ENCODE measurements around the gene UBE2N.

DNA sequence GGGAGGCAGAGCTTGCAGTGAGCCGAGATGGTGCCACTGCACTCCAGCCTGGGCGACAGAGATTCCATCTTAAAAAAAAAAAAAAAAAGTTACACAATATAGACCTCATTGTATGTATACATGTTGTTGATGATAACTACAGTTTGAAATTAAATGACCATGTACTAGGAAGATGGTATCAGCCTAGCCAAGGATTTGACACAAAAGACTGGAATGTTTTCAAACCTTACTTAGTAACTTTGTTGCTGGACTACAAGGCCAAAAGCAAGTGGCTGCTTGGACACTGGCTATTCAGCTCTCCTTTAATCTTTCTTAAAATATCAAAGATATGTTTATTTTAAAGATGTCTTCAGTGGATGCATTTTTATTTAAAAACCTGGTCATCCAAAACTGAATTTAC, 82.9 kb downstream of the UBE2N start:
- TF ChIP-seq, protein P1, sequence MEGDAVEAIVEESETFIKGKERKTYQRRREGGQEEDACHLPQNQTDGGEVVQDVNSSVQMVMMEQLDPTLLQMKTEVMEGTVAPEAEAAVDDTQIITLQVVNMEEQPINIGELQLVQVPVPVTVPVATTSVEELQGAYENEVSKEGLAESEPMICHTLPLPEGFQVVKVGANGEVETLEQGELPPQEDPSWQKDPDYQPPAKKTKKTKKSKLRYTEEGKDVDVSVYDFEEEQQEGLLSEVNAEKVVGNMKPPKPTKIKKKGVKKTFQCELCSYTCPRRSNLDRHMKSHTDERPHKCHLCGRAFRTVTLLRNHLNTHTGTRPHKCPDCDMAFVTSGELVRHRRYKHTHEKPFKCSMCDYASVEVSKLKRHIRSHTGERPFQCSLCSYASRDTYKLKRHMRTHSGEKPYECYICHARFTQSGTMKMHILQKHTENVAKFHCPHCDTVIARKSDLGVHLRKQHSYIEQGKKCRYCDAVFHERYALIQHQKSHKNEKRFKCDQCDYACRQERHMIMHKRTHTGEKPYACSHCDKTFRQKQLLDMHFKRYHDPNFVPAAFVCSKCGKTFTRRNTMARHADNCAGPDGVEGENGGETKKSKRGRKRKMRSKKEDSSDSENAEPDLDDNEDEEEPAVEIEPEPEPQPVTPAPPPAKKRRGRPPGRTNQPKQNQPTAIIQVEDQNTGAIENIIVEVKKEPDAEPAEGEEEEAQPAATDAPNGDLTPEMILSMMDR (conservative IDR thresholded peaks at IDR 0.05; ENCODE audit: low read depth in 2 of 2): no peak
- TF ChIP-seq, protein P2, sequence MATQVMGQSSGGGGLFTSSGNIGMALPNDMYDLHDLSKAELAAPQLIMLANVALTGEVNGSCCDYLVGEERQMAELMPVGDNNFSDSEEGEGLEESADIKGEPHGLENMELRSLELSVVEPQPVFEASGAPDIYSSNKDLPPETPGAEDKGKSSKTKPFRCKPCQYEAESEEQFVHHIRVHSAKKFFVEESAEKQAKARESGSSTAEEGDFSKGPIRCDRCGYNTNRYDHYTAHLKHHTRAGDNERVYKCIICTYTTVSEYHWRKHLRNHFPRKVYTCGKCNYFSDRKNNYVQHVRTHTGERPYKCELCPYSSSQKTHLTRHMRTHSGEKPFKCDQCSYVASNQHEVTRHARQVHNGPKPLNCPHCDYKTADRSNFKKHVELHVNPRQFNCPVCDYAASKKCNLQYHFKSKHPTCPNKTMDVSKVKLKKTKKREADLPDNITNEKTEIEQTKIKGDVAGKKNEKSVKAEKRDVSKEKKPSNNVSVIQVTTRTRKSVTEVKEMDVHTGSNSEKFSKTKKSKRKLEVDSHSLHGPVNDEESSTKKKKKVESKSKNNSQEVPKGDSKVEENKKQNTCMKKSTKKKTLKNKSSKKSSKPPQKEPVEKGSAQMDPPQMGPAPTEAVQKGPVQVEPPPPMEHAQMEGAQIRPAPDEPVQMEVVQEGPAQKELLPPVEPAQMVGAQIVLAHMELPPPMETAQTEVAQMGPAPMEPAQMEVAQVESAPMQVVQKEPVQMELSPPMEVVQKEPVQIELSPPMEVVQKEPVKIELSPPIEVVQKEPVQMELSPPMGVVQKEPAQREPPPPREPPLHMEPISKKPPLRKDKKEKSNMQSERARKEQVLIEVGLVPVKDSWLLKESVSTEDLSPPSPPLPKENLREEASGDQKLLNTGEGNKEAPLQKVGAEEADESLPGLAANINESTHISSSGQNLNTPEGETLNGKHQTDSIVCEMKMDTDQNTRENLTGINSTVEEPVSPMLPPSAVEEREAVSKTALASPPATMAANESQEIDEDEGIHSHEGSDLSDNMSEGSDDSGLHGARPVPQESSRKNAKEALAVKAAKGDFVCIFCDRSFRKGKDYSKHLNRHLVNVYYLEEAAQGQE (IDR thresholded peaks at IDR 0.05; ENCODE audit: unreplicated experiment): no peak
- TF ChIP-seq EZH2 (IDR thresholded peaks at IDR 0.05; ENCODE audit: low read depth, unreplicated experiment) (no peak), EZH2phosphoT487 (IDR thresholded peaks at IDR 0.05; ENCODE audit: unreplicated experiment) (no peak), POLR2AphosphoS5 (IDR thresholded peaks at IDR 0.05; ENCODE audit: low read depth) (no peak), CREB1 (CRISPR knock-in tag; IDR thresholded peaks at IDR 0.05; ENCODE audit: low read depth) (no peak), NANOG (IDR thresholded peaks at IDR 0.05; ENCODE audit: borderline replicate concordance) (no peak), STAT1 (IDR thresholded peaks at IDR 0.05; ENCODE audit: unreplicated experiment) (no peak), JUNB (IDR thresholded peaks at IDR 0.05; ENCODE audit: unreplicated experiment) (no peak), ZNF331 (CRISPR knock-in tag; IDR thresholded peaks at IDR 0.05; ENCODE audit: low read depth) (no peak)
- TF ChIP-seq, protein P3, sequence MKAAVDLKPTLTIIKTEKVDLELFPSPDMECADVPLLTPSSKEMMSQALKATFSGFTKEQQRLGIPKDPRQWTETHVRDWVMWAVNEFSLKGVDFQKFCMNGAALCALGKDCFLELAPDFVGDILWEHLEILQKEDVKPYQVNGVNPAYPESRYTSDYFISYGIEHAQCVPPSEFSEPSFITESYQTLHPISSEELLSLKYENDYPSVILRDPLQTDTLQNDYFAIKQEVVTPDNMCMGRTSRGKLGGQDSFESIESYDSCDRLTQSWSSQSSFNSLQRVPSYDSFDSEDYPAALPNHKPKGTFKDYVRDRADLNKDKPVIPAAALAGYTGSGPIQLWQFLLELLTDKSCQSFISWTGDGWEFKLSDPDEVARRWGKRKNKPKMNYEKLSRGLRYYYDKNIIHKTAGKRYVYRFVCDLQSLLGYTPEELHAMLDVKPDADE (IDR thresholded peaks at IDR 0.05): no peak
- TF ChIP-seq, protein P4, sequence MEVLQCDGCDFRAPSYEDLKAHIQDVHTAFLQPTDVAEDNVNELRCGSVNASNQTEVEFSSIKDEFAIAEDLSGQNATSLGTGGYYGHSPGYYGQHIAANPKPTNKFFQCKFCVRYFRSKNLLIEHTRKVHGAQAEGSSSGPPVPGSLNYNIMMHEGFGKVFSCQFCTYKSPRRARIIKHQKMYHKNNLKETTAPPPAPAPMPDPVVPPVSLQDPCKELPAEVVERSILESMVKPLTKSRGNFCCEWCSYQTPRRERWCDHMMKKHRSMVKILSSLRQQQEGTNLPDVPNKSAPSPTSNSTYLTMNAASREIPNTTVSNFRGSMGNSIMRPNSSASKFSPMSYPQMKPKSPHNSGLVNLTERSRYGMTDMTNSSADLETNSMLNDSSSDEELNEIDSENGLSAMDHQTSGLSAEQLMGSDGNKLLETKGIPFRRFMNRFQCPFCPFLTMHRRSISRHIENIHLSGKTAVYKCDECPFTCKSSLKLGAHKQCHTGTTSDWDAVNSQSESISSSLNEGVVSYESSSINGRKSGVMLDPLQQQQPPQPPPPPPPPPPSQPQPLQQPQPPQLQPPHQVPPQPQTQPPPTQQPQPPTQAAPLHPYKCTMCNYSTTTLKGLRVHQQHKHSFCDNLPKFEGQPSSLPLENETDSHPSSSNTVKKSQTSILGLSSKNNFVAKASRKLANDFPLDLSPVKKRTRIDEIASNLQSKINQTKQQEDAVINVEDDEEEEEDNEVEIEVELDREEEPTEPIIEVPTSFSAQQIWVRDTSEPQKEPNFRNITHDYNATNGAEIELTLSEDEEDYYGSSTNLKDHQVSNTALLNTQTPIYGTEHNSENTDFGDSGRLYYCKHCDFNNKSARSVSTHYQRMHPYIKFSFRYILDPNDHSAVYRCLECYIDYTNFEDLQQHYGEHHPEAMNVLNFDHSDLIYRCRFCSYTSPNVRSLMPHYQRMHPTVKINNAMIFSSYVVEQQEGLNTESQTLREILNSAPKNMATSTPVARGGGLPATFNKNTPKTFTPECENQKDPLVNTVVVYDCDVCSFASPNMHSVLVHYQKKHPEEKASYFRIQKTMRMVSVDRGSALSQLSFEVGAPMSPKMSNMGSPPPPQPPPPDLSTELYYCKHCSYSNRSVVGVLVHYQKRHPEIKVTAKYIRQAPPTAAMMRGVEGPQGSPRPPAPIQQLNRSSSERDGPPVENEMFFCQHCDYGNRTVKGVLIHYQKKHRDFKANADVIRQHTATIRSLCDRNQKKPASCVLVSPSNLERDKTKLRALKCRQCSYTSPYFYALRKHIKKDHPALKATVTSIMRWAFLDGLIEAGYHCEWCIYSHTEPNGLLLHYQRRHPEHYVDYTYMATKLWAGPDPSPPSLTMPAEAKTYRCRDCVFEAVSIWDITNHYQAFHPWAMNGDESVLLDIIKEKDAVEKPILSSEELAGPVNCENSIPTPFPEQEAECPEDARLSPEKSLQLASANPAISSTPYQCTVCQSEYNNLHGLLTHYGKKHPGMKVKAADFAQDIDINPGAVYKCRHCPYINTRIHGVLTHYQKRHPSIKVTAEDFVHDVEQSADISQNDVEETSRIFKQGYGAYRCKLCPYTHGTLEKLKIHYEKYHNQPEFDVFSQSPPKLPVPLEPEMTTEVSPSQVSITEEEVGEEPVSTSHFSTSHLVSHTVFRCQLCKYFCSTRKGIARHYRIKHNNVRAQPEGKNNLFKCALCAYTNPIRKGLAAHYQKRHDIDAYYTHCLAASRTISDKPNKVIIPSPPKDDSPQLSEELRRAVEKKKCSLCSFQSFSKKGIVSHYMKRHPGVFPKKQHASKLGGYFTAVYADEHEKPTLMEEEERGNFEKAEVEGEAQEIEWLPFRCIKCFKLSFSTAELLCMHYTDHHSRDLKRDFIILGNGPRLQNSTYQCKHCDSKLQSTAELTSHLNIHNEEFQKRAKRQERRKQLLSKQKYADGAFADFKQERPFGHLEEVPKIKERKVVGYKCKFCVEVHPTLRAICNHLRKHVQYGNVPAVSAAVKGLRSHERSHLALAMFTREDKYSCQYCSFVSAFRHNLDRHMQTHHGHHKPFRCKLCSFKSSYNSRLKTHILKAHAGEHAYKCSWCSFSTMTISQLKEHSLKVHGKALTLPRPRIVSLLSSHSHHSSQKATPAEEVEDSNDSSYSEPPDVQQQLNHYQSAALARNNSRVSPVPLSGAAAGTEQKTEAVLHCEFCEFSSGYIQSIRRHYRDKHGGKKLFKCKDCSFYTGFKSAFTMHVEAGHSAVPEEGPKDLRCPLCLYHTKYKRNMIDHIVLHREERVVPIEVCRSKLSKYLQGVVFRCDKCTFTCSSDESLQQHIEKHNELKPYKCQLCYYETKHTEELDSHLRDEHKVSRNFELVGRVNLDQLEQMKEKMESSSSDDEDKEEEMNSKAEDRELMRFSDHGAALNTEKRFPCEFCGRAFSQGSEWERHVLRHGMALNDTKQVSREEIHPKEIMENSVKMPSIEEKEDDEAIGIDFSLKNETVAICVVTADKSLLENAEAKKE (CRISPR knock-in tag; IDR thresholded peaks at IDR 0.05): no peak

Data from GM23338 (cell line).